Fibroblast of skin of abdomen (primary cell): ENCODE measurements around the gene RC3H2.

ENCODE experiments used
- DNase-seq: peaks from one replicate; pipeline ENCODE4 v3.0.0-alpha.2; 2013

RC3H2 gene

DNA sequence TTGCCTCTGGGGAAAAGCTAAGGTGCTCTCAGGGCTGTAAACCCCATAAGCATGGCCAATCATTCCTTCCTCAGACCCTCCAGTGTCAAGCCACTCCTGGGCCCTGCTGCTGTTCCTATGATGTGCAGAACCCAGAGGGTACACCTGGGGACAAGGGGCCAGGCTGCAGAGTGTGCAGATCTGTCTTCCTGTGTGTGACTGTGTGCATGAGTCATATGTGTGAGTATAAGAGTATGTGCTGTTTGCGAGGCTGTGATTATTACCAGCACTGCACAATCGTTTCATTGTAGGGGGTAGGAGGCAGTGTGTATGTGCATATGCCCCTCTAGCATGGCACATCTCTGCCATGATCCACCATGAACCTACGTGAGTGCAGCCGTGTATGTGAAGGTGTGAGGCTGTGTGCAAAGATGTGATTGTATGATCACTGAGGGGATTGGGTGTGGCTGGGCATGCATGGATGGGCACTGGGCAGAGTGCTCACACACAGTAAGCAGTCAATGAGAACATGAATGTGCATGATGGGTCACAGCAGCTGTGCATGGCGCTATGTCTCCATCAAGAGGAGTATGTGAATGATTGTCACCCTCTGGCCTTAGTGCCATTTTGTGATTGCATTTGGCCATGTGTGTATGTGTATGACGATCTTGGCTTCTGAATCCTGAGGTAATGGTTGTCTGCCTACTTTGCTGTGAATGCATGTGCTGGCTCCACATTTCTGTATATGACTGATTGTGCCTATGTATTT is 107.7 kb downstream of the RC3H2 start:
- no peak for DNase-seq
